ENCODE measurements around the gene AHCTF1.

DNA sequence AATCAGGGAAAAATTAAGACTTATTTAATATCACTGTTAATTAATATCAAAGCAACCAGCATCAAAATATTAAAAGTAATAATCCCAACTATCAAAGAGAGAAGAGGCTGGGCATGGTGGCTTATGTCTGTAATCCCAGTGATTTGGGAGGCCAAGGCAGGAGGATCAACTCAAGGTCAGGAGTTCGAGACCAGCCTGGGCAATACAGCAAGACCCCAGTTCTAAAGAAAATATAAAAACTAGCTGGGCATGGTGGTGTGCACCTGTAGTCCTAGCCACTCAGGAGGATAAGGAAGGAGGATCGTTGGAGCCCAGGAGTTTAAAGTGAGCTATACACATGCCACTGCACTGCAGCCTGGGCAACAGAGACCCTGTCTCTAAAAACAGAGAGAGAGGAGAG, 43.2 kb downstream of the AHCTF1 start:
- TF ChIP-seq, protein P1, sequence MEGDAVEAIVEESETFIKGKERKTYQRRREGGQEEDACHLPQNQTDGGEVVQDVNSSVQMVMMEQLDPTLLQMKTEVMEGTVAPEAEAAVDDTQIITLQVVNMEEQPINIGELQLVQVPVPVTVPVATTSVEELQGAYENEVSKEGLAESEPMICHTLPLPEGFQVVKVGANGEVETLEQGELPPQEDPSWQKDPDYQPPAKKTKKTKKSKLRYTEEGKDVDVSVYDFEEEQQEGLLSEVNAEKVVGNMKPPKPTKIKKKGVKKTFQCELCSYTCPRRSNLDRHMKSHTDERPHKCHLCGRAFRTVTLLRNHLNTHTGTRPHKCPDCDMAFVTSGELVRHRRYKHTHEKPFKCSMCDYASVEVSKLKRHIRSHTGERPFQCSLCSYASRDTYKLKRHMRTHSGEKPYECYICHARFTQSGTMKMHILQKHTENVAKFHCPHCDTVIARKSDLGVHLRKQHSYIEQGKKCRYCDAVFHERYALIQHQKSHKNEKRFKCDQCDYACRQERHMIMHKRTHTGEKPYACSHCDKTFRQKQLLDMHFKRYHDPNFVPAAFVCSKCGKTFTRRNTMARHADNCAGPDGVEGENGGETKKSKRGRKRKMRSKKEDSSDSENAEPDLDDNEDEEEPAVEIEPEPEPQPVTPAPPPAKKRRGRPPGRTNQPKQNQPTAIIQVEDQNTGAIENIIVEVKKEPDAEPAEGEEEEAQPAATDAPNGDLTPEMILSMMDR (IDR thresholded peaks at IDR 0.05) = no peak
- TF ChIP-seq ZFX (IDR thresholded peaks at IDR 0.05; ENCODE audit: borderline replicate concordance) = no peak

All from 22Rv1 (cell line).